SK-N-SH (cell line): ENCODE results near the gene SHISA2. TPM values are rescaled to one million over a fixed set of nuclear protein-coding genes. Genes with fewer than 3 reads are reported as not detected.

Experiments
- CTCF ChIA-PET: fragments of 300-600, 350-600 bp; formaldehyde crosslinking; extraction: SDS; loops from one replicate; lab custom pipeline; 2021; lab: Yijun Ruan, JAX
- POLR2A ChIA-PET: fragments of 350-600 bp; sonication (Branson Sonifier 250); formaldehyde crosslinking; extraction: SDS; loops from one replicate; lab custom pipeline; 2020; ENCODE audit warnings: antibody characterized with exemption, inconsistent platforms; lab: Yijun Ruan, JAX
- DNase-seq: peaks from one replicate; pipeline ENCODE4 v3.0.0; 2012
- H2AFZ ChIP-seq: fragments of 200-600 bp; sonication (generic); 2 replicates; pipeline ENCODE4 v1.8.1; 2016; ENCODE audit warnings: antibody characterized with exemption, mild to moderate bottlenecking, low read depth
- H3F3A ChIP-seq: fragments of 200-600 bp; sonication (generic); replicated peaks from 2 replicates; pipeline ENCODE3; 2016; ENCODE audit warnings: antibody characterized with exemption, mild to moderate bottlenecking; ENCODE audit not compliant: insufficient read depth
- H3K27ac ChIP-seq, 2 experiments: fragments of 200-500 bp in 1 of 2; fragments of 200-600 bp in 1 of 2; sonication (Bioruptor generic) in 1 of 2; sonication (generic), shearing (Covaris generic) in 1 of 2; 2 replicates each; pipeline versions ENCODE4 v1.5.1 to v1.6.1; 2014 to 2016; ENCODE audit warnings: low read depth in 2 of 2, inconsistent platforms in 1 of 2, low read length in 1 of 2, mild to moderate bottlenecking in 1 of 2, mixed read lengths in 1 of 2
- H3K27me3 ChIP-seq: fragments of 200-600 bp; sonication (generic), shearing (Covaris generic); 2 replicates; pipeline ENCODE4 v1.6.1; 2016; ENCODE audit warnings: mixed run types; ENCODE audit not compliant: insufficient read depth
- H3K36me3 ChIP-seq, 2 experiments: fragments of 200-500 bp in 1 of 2; fragments of 200-600 bp in 1 of 2; sonication (Bioruptor generic) in 1 of 2; sonication (generic) in 1 of 2; replicated peaks in 1 of 2; 2 replicates each; pipeline versions ENCODE3 to v1.5.1; 2014 to 2016; ENCODE audit warnings: low read length in 1 of 2, mild to moderate bottlenecking in 1 of 2; ENCODE audit not compliant: insufficient read depth in 2 of 2, control insufficient read depth in 1 of 2
- H3K4me1 ChIP-seq, 2 experiments: fragments of 200-500 bp in 1 of 2; fragments of 200-600 bp in 1 of 2; sonication (Bioruptor generic) in 1 of 2; sonication (generic), shearing (Covaris generic) in 1 of 2; 2 replicates each; pipeline versions ENCODE4 v1.5.1 to v1.6.1; 2014 to 2016; ENCODE audit warnings: low read depth in 1 of 2, low read length in 1 of 2, mixed run types in 1 of 2; ENCODE audit not compliant: insufficient read depth in 2 of 2, control insufficient read depth in 1 of 2
- H3K4me2 ChIP-seq: fragments of 200-600 bp; sonication (generic), shearing (Covaris generic); 2 replicates; pipeline ENCODE4 v1.6.1; 2017; ENCODE audit warnings: mixed run types
- H3K4me3 ChIP-seq, 2 experiments: fragments of 200-500 bp in 1 of 2; fragments of 200-600 bp in 1 of 2; sonication (Bioruptor generic) in 1 of 2; sonication (generic), shearing (Covaris generic) in 1 of 2; 2 replicates each; pipeline versions ENCODE4 v1.5.1 to v1.8.1; 2014 to 2016; ENCODE audit warnings: low read depth in 2 of 2, inconsistent platforms in 1 of 2, low read length in 1 of 2, mild to moderate bottlenecking in 1 of 2, mixed read lengths in 1 of 2, moderate library complexity in 1 of 2
- H3K79me2 ChIP-seq: fragments of 200-600 bp; sonication (generic); 2 replicates; pipeline ENCODE4 v1.8.1; 2017; ENCODE audit warnings: mild to moderate bottlenecking; ENCODE audit not compliant: insufficient read depth
- H3K9ac ChIP-seq: fragments of 200-600 bp; sonication (generic); 2 replicates; pipeline ENCODE4 v1.6.1; 2017; ENCODE audit warnings: mixed run types
- H3K9me2 ChIP-seq: fragments of 200-600 bp; sonication (generic); 2 replicates; pipeline ENCODE4 v1.6.1; 2017; ENCODE audit warnings: mixed run types
- H3K9me3 ChIP-seq: fragments of 200-600 bp; sonication (generic); 2 replicates; pipeline ENCODE4 v1.6.1; 2017; ENCODE audit warnings: mixed run types, mild to moderate bottlenecking, moderate library complexity
- H4K20me1 ChIP-seq: fragments of 200-600 bp; sonication (generic); 2 replicates; pipeline ENCODE4 v1.6.1; 2017; ENCODE audit warnings: mild to moderate bottlenecking, mixed run types; ENCODE audit not compliant: insufficient read depth
- CTCF ChIP-seq: fragments of 200-600 bp; sonication (generic); IDR thresholded peaks from 2 replicates; pipeline ENCODE4 v1.6.1; 2017; ENCODE audit warnings: antibody characterized with exemption, mild to moderate bottlenecking, moderate library complexity
- EP300 ChIP-seq, 2 experiments: IDR thresholded peaks; 2 replicates each; pipeline versions ENCODE4 v1.4.0 to v1.6.1; 2012; ENCODE audit warnings: borderline replicate concordance in 1 of 2, low read depth in 1 of 2, low read length in 1 of 2
- EZH2phosphoT487 ChIP-seq: fragments of 200-600 bp; sonication (generic); IDR thresholded peaks from 2 replicates; pipeline ENCODE4 v1.6.1; 2017; ENCODE audit warnings: low read depth, mixed run types, mild to moderate bottlenecking, antibody characterized with exemption, moderate library complexity, borderline replicate concordance
- FOXM1 ChIP-seq: IDR thresholded peaks from 2 replicates; pipeline ENCODE4 v1.4.0; 2012; ENCODE audit warnings: low read depth, mild to moderate bottlenecking
- GATA2 ChIP-seq: sonication (generic); formaldehyde crosslinking; IDR thresholded peaks from 2 replicates; pipeline ENCODE4 v1.5.0; 2020; ENCODE audit warnings: mild to moderate bottlenecking, missing genetic modification reagents
- JUND ChIP-seq: IDR thresholded peaks from 2 replicates; pipeline ENCODE4 v1.4.0; 2012
- MEF2A ChIP-seq: IDR thresholded peaks from 2 replicates; pipeline ENCODE4 v1.4.0; 2012; ENCODE audit warnings: low read depth, borderline replicate concordance
- MXI1 ChIP-seq: IDR thresholded peaks from 2 replicates; pipeline ENCODE4 v1.6.1; 2012; ENCODE audit warnings: mild to moderate bottlenecking, low read depth, low read length, improper control_type of control experiment
- NFIC ChIP-seq: IDR thresholded peaks from 2 replicates; pipeline ENCODE4 v1.4.0; 2012; ENCODE audit warnings: borderline replicate concordance
- POLR2AphosphoS5 ChIP-seq: IDR thresholded peaks from 2 replicates; pipeline ENCODE4 v1.6.1; 2012; ENCODE audit warnings: low read depth, low read length
- RAD21 ChIP-seq: IDR thresholded peaks from 2 replicates; pipeline ENCODE4 v1.6.1; 2012; ENCODE audit warnings: mild to moderate bottlenecking, low read length
- RCOR1 ChIP-seq: fragments of 150-350 bp; IDR thresholded peaks from 2 replicates; pipeline ENCODE4 v1.6.1; 2017; ENCODE audit warnings: antibody characterized with exemption, low read length
- REST ChIP-seq: IDR thresholded peaks from 2 replicates; pipeline ENCODE4 v1.6.1; 2012; ENCODE audit warnings: mild to moderate bottlenecking, low read depth, low read length, moderate library complexity
- SIN3A ChIP-seq: IDR thresholded peaks from 2 replicates; pipeline ENCODE4 v1.6.1; 2012; ENCODE audit warnings: low read depth, mild to moderate bottlenecking, low read length, moderate library complexity, borderline replicate concordance
- SMC3 ChIP-seq: IDR thresholded peaks from 2 replicates; pipeline ENCODE4 v1.6.1; 2012; ENCODE audit warnings: low read depth, low read length, improper control_type of control experiment
- TCF12 ChIP-seq: IDR thresholded peaks from 2 replicates; pipeline ENCODE4 v1.4.0; 2012
- TEAD4 ChIP-seq: IDR thresholded peaks from 2 replicates; pipeline ENCODE4 v1.4.0; 2012; ENCODE audit warnings: mild to moderate bottlenecking, borderline replicate concordance; ENCODE audit not compliant: insufficient read depth
- USF1 ChIP-seq: IDR thresholded peaks from 2 replicates; pipeline ENCODE4 v1.4.0; 2012; ENCODE audit warnings: low read depth, borderline replicate concordance
- ZBTB33 ChIP-seq: IDR thresholded peaks from 2 replicates; pipeline ENCODE4 v1.4.0; 2012; ENCODE audit warnings: low read depth, borderline replicate concordance
- WGBS: methylation state at CpG from one replicate; pipeline ENCODE4 v1.1.6; 2017; ENCODE audit warnings: low lambda C conversion rate; 5-methylcytosine and 5-hydroxymethylcytosine counted together
- polyA plus RNA-seq, 3 experiments: library from polyadenylated mRNA; depleted of rRNA; stranded (reverse); fragments of >200 nt; gene quantifications; 2 replicates each; pipeline ENCODE4 v1.2.3, GENCODE V29; 2012

Gene SHISA2
- polyA plus RNA-seq, 1 of the 3 experiments (the other 2 are of a cell fraction), result not detected

GRCh38 chr13:26024558-26024957, 27.3 kb downstream of the SHISA2 start:
- no peaks in the 10 kb centered on the region for H3K9me3 ChIP-seq
- H3K27ac ChIP-seq, result no peak overlapping the region
- no peak overlapping the region for H3K4me3 ChIP-seq
- POLR2A ChIA-PET, result no interaction called here
- no peaks in the 10 kb centered on the region for H3F3A ChIP-seq
- DNase-seq, result no peak
- CTCF ChIA-PET, result interaction anchor here (0.6 kb wide), 1 partner anchor 275 kb away, joined by 4 read pairs; no protein-coding TSS in a partner anchor
- no peak overlapping the region for H3K9ac ChIP-seq
- no peaks in the 10 kb centered on the region for H3K9me2 ChIP-seq
- no peak overlapping the region for H3K4me2 ChIP-seq
- no peaks in the 10 kb centered on the region for H4K20me1 ChIP-seq
- H2AFZ ChIP-seq, result no peak overlapping the region
- no peaks in the 10 kb centered on the region for H3K79me2 ChIP-seq
- H3K4me1 ChIP-seq, result peaks cover 0 to 8% of the 10 kb centered on the region in 2 experiments; a peak in 1 of 4 replicates
- WGBS, result 57% methylated on average over 9 of the region's 9 CpGs
- H3K27me3 ChIP-seq, result no peaks in the 10 kb centered on the region
- TF ChIP-seq REST (no peak), MXI1 (no peak), EZH2phosphoT487 (no peak), POLR2AphosphoS5 (no peak), RCOR1 (no peak), SMC3 (no peak), NFIC (no peak), USF1 (no peak), ZBTB33 (no peak), CTCF (no peak), MEF2A (no peak), JUND (no peak), TCF12 (no peak), RAD21 (no peak), EP300 (IDR thresholded peaks at IDR 0.05; ENCODE audit: borderline replicate concordance in 1 of 2, low read depth in 1 of 2, low read length in 1 of 2) (no peak), TEAD4 (no peak), FOXM1 (no peak), SIN3A (no peak), GATA2 (CRISPR knock-in tag) (no peak)
- no peaks in the 10 kb centered on the region for H3K36me3 ChIP-seq
